ENCODE results near the gene SPATA17. TPM values are rescaled to one million over a fixed set of nuclear protein-coding genes. Genes with fewer than 3 reads are reported as not detected.

Gene SPATA17
- total and polyA plus RNA-seq, 8 donors: 0.12 to 2.3 (median 1.5) TPM; not detected in 3

DNA sequence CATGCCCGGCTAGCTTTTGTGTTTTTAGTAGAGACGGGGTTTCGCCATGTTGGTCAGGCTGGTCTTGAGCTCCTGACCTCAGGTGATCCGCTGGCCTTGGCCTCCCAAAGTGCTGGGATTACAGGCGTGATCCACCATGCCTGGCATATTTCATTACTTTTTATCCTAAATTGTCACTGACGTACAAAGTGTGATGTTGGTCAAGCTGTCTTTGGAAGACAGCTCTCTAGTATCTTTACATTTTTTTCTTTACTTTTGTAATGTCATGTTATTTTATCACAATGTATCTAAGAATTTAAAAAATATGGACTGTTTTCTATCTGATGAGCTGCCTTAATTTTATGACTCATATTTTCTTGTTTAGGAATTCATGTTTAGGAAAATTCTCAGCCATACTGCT is 72.2 kb downstream of the SPATA17 start:
- Histone ChIP-seq H3K27ac (no peak overlapping the region), H3K4me3 (no peak overlapping the region), H3K36me3 (no peaks in the 10 kb centered on the region), H3K27me3 (no peaks in the 10 kb centered on the region), H3K4me1 (no peaks in the 10 kb centered on the region), H3K9me3 (no peaks in the 10 kb centered on the region)
- intact Hi-C loops (cut with DNase I; ENCODE audit: low total_unique reads): no loop called here
- TF ChIP-seq, protein P1, sequence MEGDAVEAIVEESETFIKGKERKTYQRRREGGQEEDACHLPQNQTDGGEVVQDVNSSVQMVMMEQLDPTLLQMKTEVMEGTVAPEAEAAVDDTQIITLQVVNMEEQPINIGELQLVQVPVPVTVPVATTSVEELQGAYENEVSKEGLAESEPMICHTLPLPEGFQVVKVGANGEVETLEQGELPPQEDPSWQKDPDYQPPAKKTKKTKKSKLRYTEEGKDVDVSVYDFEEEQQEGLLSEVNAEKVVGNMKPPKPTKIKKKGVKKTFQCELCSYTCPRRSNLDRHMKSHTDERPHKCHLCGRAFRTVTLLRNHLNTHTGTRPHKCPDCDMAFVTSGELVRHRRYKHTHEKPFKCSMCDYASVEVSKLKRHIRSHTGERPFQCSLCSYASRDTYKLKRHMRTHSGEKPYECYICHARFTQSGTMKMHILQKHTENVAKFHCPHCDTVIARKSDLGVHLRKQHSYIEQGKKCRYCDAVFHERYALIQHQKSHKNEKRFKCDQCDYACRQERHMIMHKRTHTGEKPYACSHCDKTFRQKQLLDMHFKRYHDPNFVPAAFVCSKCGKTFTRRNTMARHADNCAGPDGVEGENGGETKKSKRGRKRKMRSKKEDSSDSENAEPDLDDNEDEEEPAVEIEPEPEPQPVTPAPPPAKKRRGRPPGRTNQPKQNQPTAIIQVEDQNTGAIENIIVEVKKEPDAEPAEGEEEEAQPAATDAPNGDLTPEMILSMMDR (IDR thresholded peaks at IDR 0.05): no peak
- no peak for TF ChIP-seq POLR2AphosphoS5 (IDR thresholded peaks at IDR 0.05)
- TF ChIP-seq POLR2A (IDR thresholded peaks at IDR 0.05): no peak
- TF ChIP-seq EP300 (IDR thresholded peaks at IDR 0.05): no peak
- 95 to 97% (median 97%) methylated on average over 6 of the region's 6 CpGs for WGBS, 5 donors
- DNase-seq: no peak

DNA sequence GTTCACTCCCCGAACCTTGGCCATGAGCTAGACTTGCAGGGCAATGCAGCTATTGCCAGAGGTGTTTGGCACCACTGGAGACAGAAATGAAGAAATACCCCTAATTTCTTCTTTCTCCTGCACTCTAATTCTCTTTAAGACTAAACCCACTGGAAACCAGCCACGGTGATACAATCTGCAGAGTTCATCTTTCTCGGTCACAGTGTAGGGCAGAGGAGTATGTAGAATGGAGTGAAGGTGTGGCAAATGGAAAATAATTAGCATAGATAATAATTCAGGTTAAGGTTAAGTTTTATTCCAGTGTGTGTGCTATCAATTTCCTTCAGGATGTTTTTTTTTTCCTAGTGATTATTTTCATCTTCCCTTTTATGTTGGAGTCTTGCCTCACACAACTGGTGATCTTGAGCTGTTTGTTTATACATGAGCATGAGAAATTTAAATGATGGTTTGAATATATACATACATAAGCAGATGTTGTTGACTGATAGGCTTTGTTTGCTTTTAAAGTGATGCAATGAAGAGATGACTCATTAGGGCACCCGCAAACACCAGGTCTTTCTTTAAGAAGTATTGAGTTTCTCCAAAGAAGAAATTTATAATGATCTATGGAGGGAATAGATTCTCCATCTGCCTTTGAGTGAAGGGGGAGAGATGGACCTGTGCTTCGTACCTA is 81.9 kb downstream of the SPATA17 start:
- Histone ChIP-seq H3K4me3 (no peak overlapping the region), H3K9me3 (no peaks in the 10 kb centered on the region), H3K27me3 (no peaks in the 10 kb centered on the region), H3K36me3 (no peaks in the 10 kb centered on the region), H3K27ac (no peak overlapping the region), H3K4me1 (no peaks in the 10 kb centered on the region)
- WGBS, 5 donors: 65 to 82% (median 69%) methylated on average over 5 of the region's 5 CpGs
- intact Hi-C loops (cut with DNase I; ENCODE audit: low total_unique reads): no loop called here
- TF ChIP-seq, protein P1 (IDR thresholded peaks at IDR 0.05): no peak
- TF ChIP-seq POLR2A (IDR thresholded peaks at IDR 0.05): no peak
- no peak for TF ChIP-seq EP300 (IDR thresholded peaks at IDR 0.05)
- no peak for TF ChIP-seq POLR2AphosphoS5 (IDR thresholded peaks at IDR 0.05)
- no peak for DNase-seq

GRCh38 chr1:217715681-217716080 is 84.5 kb downstream of the SPATA17 start:
- intact Hi-C loops (cut with DNase I; ENCODE audit: low total_unique reads): no loop called here
- no peaks in the 10 kb centered on the region for H3K36me3 ChIP-seq
- H3K9me3 ChIP-seq: no peaks in the 10 kb centered on the region
- WGBS, 5 donors: 71 to 90% (median 77%) methylated on average over 4 of the region's 4 CpGs
- H3K4me3 ChIP-seq: no peak overlapping the region
- no peaks in the 10 kb centered on the region for H3K27me3 ChIP-seq
- no peaks in the 10 kb centered on the region for H3K4me1 ChIP-seq
- no peak for DNase-seq
- no peak overlapping the region for H3K27ac ChIP-seq
- TF ChIP-seq EP300 (IDR thresholded peaks at IDR 0.05): no peak
- TF ChIP-seq, protein P1 (IDR thresholded peaks at IDR 0.05): no peak
- TF ChIP-seq POLR2AphosphoS5 (IDR thresholded peaks at IDR 0.05): no peak
- no peak for TF ChIP-seq POLR2A (IDR thresholded peaks at IDR 0.05)

GRCh38 chr1:217717959-217718358 is 86.8 kb downstream of the SPATA17 start:
- DNase-seq: no peak
- TF ChIP-seq POLR2A (IDR thresholded peaks at IDR 0.05) (no peak), EP300 (IDR thresholded peaks at IDR 0.05) (no peak), POLR2AphosphoS5 (IDR thresholded peaks at IDR 0.05) (no peak)
- TF ChIP-seq, protein P1 (IDR thresholded peaks at IDR 0.05): no peak
- Histone ChIP-seq H3K9me3 (no peaks in the 10 kb centered on the region), H3K27ac (no peak overlapping the region), H3K27me3 (no peaks in the 10 kb centered on the region), H3K4me1 (no peaks in the 10 kb centered on the region), H3K4me3 (no peak overlapping the region), H3K36me3 (no peaks in the 10 kb centered on the region)
- intact Hi-C loops (cut with DNase I; ENCODE audit: low total_unique reads): no loop called here
- WGBS, 5 donors: 65 to 92% (median 74%) methylated on average over 1 of the region's 1 CpG

Measured in stomach (tissue), 9 donors.